Activated CD8-positive, alpha-beta memory T cell treated with anti-CD3 and anti-CD28 coated beads, Interleukin-2, amount 10 ng/mL, durations not matched to agents 7 days and 5 days (primary cell): ENCODE measurements around the gene IGF2R. TPM values are rescaled to one million over a fixed set of nuclear protein-coding genes. Genes with fewer than 3 reads are reported as not detected.

Experiments
- ATAC-seq: fragments of 150-1000 bp; cut with Tn5 transposase; one replicate; pipeline ENCODE4 v1.10.0; 2021; ENCODE audit warnings: moderate library complexity
- CTCF ChIA-PET: fragments of 350-600 bp; sonication (Branson Sonifier 250); formaldehyde crosslinking; loops from one replicate; lab custom pipeline; 2021; ENCODE audit warnings: antibody characterized with exemption; lab: Charles Lee
- DNase-seq: peaks from one replicate; pipeline ENCODE4 v3.0.0-alpha.2; 2020
- H3K27ac Mint-ChIP-seq: one replicate; pipeline ENCODE4 v1.8.0; 2021; ENCODE audit warnings: mild to moderate bottlenecking, mixed read lengths
- H3K27me3 Mint-ChIP-seq: one replicate; pipeline ENCODE4 v1.8.0; 2021; ENCODE audit warnings: mixed read lengths
- H3K36me3 Mint-ChIP-seq: one replicate; pipeline ENCODE4 v1.8.0; 2021; ENCODE audit warnings: mild to moderate bottlenecking, mixed read lengths
- H3K4me1 Mint-ChIP-seq: one replicate; pipeline ENCODE4 v1.8.0; 2021; ENCODE audit warnings: mixed read lengths
- H3K4me3 Mint-ChIP-seq: one replicate; pipeline ENCODE4 v1.8.0; 2021; ENCODE audit warnings: mild to moderate bottlenecking, moderate library complexity, mixed read lengths
- H3K9me3 Mint-ChIP-seq: one replicate; pipeline ENCODE4 v1.8.0; 2022; ENCODE audit warnings: low read depth, mixed read lengths
- total RNA-seq, 2 experiments: library from RNA; stranded (reverse); gene quantifications; one replicate each; pipeline ENCODE4 v1.2.3, GENCODE V29; 2021

Gene IGF2R
- total RNA-seq, 2 experiments from 2014 or later = 74.5 to 83.1 TPM

DNA sequence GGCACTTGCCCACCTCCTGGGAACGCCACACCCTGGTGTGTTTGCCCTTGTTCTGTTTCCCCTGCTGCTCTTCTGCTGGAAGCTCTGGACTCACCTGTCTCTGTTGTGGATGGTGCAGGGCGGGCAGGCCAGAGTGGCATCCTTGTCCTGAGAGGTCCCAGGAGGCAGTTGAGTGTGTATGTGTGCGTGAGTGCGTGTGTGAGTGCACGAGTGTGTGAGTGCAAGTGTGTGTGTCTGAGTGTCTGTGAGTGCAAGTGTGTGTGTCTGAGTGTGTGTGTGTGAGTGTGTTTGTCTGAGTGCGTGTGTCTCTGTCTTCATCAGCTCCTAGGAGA, 12.2 kb downstream of the IGF2R start:
- DNase-seq (no peak), ATAC-seq (no peak)
- Mint-ChIP-seq H3K4me1 (peaks cover 94% of the 10 kb centered on the region), H3K4me3 (peak overlapping the region; percentile 58), H3K9me3 (no peaks in the 10 kb centered on the region), H3K27ac (peak overlapping the region; percentile 86), H3K27me3 (no peaks in the 10 kb centered on the region), H3K36me3 (peaks cover 2% of the 10 kb centered on the region)
- CTCF ChIA-PET = interaction anchor here (1.1 to 5.3 kb wide), 5 partner anchors 8 to 34 kb away, joined by 3 to 32 read pairs (median 5); partner anchors contain the start of gene IGF2R

- no peaks in the 10 kb centered on the region for H3K9me3 Mint-ChIP-seq
- peak overlapping the region; percentile 58 for H3K4me3 Mint-ChIP-seq
- peaks cover 93% of the 10 kb centered on the region for H3K4me1 Mint-ChIP-seq
- CTCF ChIA-PET = interaction anchor here (1.1 to 5.3 kb wide), 7 partner anchors 8 to 34 kb away, joined by 3 to 32 read pairs (median 5); partner anchors contain the start of gene IGF2R
- H3K27ac Mint-ChIP-seq = peak overlapping the region; percentile 86
- peaks cover 2% of the 10 kb centered on the region for H3K36me3 Mint-ChIP-seq
- ATAC-seq (peak; percentile 55), DNase-seq (peak; percentile 75)
- H3K27me3 Mint-ChIP-seq = no peaks in the 10 kb centered on the region
Observed at GRCh38 chr6:159981403-159982245, 12.7 kb downstream of the IGF2R start.

DNA sequence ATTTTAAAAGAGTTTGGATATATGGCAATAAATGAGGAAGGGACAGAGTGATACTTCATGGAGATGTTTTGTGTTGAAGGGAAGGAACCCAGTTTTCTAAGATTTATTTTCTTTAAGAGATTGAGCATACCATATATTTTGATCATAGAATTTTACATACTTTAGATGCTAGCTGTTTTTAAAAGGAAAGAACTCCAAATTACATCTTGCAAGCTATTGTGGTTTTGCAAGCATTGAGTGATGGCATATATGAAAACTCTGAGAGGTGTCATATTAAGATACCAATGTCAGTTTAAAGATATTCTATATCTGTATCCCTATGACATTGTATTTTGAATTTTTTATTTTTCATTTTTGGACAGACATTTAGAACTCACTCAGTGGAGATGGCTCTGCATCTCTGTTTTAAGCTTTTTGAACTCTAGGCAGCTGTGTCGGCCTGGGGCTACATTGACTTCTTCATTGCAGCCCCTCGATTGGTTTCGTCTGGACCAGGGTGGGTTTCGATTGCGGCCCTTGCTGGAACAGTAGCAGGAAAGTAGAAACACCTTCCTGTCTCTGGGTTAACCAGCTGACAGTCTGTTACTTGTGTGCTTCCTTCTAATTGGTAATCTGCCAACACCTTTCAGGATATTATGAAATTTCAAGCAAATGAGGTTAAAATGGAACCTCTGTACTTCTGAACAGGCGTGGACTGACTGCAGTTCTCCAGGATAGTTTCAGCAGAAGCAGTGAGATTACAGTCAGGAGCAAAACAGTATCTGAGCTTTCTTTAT, 14.0 kb downstream of the IGF2R start:
- peak; percentile 8 for ATAC-seq

DNA sequence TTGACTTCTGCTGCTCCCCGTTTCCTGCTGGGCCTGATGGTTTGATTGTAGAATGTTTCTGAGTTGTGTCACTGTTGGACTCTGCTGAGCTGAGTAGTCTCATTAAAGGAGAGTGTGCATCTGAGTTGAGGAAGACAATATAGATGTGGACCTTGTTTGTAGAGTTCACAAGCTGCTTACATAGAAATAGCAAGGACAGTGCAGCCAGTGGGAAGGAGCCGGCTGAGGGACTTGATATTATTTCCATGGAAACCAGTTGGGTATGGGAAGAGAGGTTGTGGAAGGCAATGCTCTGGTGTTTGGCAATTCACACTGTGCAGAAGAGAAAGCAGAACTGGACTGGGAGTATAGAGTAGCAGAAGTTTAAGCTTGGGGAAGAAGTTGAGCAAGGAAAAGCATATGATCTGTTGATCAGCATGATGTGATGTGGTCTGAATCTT, 14.8 kb downstream of the IGF2R start:
- Mint-ChIP-seq H3K27ac (peak overlapping the region; percentile 86), H3K4me1 (peaks cover 83% of the 10 kb centered on the region), H3K36me3 (peaks cover 5% of the 10 kb centered on the region), H3K9me3 (no peaks in the 10 kb centered on the region), H3K27me3 (no peaks in the 10 kb centered on the region), H3K4me3 (peak overlapping the region; percentile 37)
- no peak for DNase-seq
- no peak for ATAC-seq
- CTCF ChIA-PET = interaction anchor here (0.9 to 5.3 kb wide), 4 partner anchors 11 to 31 kb away, joined by 4 to 32 read pairs (median 4); no protein-coding TSS in a partner anchor

More for the DNA sequence above, 14.0 kb downstream of the IGF2R start:
- peak; percentile 67 for DNase-seq
- CTCF ChIA-PET = interaction anchor here (0.9 to 5.3 kb wide), 5 partner anchors 10 to 32 kb away, joined by 3 to 32 read pairs (median 4); no protein-coding TSS in a partner anchor
- H3K36me3 Mint-ChIP-seq = peaks cover 2% of the 10 kb centered on the region
- H3K4me3 Mint-ChIP-seq = peak overlapping the region; percentile 58
- H3K27me3 Mint-ChIP-seq = no peaks in the 10 kb centered on the region
- H3K4me1 Mint-ChIP-seq = peaks cover 86% of the 10 kb centered on the region
- no peaks in the 10 kb centered on the region for H3K9me3 Mint-ChIP-seq
- H3K27ac Mint-ChIP-seq = peak overlapping the region; percentile 86

- CTCF ChIA-PET = interaction anchor here (1.1 to 5.3 kb wide), 2 partner anchors 18 to 31 kb away, joined by 4 to 32 read pairs; no protein-coding TSS in a partner anchor
Observed at GRCh38 chr6:159984268-159984786, 15.4 kb downstream of the IGF2R start.

GRCh38 chr6:159985296-159985945, 16.5 kb downstream of the IGF2R start:
- ATAC-seq (no peak), DNase-seq (no peak)
- H3K9me3 Mint-ChIP-seq = no peaks in the 10 kb centered on the region
- CTCF ChIA-PET = interaction anchor here (2.3 kb wide), 1 partner anchor 30 kb away, joined by 6 read pairs; no protein-coding TSS in a partner anchor
- H3K27me3 Mint-ChIP-seq = no peaks in the 10 kb centered on the region
- H3K36me3 Mint-ChIP-seq = peaks cover 7% of the 10 kb centered on the region
- no peak overlapping the region for H3K4me3 Mint-ChIP-seq
- H3K27ac Mint-ChIP-seq = no peak overlapping the region
- H3K4me1 Mint-ChIP-seq = peaks cover 84% of the 10 kb centered on the region

More at GRCh38 chr6:159984268-159984786, 15.4 kb downstream of the IGF2R start:
- Mint-ChIP-seq H3K4me3 (no peak overlapping the region), H3K4me1 (peaks cover 83% of the 10 kb centered on the region), H3K27ac (peak overlapping the region; percentile 86), H3K27me3 (no peaks in the 10 kb centered on the region), H3K9me3 (no peaks in the 10 kb centered on the region), H3K36me3 (peaks cover 5% of the 10 kb centered on the region)
- DNase-seq (no peak), ATAC-seq (no peak)

GRCh38 chr6:159988983-159989454, 20.1 kb downstream of the IGF2R start:
- peaks cover 33% of the 10 kb centered on the region for H3K36me3 Mint-ChIP-seq
- no peak overlapping the region for H3K4me3 Mint-ChIP-seq
- no peaks in the 10 kb centered on the region for H3K9me3 Mint-ChIP-seq
- DNase-seq (peak; percentile 65), ATAC-seq (peak; percentile 78)
- CTCF ChIA-PET = interaction anchor here (1.2 kb wide), 2 partner anchors 10 to 19 kb away, joined by 3 to 5 read pairs; no protein-coding TSS in a partner anchor
- peak overlapping the region; percentile 72 for H3K27ac Mint-ChIP-seq
- peaks cover 61% of the 10 kb centered on the region for H3K4me1 Mint-ChIP-seq
- no peaks in the 10 kb centered on the region for H3K27me3 Mint-ChIP-seq

DNA sequence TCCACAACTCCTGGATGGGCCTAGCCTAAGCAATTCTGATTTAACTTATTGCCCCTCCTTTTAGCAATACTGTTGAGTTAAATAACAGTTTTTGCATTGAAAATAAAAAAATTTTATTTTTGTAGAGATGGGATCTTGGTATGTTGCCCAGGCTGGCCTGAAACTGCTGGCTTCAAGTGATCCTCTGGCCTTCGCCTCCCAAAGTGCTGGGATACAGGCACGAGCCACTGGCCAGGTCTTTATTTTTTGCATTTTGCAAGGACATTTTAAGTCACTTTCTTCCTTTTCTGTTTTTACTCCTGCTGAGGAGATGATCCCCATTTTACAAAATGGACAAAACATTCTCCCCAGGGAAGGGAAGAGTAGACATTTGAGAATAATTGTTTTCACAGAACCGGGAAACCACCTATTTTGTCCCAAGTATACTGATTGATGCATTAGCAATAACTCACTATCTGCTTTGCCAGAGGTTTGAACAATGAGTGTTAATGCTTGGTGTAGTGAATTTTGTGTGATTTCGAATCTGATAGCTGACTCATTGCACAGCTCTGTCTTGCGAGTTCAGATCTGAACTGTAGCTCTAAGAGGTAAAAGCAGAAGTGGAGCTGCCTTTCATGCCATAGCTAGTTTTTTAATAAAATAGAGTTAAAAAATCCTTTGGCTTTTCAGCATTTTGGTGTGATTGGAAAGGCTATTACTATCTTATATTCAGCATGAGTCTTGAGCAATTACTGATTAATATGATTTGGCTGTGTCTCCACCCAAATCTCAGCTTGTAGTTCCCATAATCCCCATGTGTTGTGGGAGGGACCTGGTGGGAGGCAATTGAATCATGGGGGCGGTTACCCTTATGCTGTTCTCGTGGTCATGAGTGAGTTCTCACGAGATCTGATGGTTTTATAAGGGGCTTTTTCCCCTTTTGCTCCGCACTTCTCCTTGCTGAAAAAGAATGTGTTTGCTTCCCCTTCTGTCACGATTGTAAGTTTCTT, 20.9 kb downstream of the IGF2R start:
- Mint-ChIP-seq H3K9me3 (peaks cover 5% of the 10 kb centered on the region), H3K27ac (peak overlapping the region; percentile 72), H3K4me1 (peaks cover 62% of the 10 kb centered on the region)

GRCh38 chr6:159992366-159992765, 23.5 kb downstream of the IGF2R start:
- Mint-ChIP-seq H3K27ac (no peak overlapping the region), H3K4me3 (no peak overlapping the region), H3K4me1 (peaks cover 54% of the 10 kb centered on the region), H3K36me3 (peaks cover 59% of the 10 kb centered on the region), H3K27me3 (no peaks in the 10 kb centered on the region), H3K9me3 (peaks cover 8% of the 10 kb centered on the region)
- DNase-seq (no peak), ATAC-seq (no peak)
- CTCF ChIA-PET = no interaction called here

More for the DNA sequence above, 20.9 kb downstream of the IGF2R start:
- Mint-ChIP-seq H3K36me3 (peaks cover 41% of the 10 kb centered on the region), H3K27me3 (no peaks in the 10 kb centered on the region), H3K4me3 (no peak overlapping the region)
- CTCF ChIA-PET = interaction anchor here (1.2 to 1.5 kb wide), 3 partner anchors 9 to 20 kb away, joined by 3 to 6 read pairs (median 5); no protein-coding TSS in a partner anchor
- ATAC-seq (peak; percentile 62), DNase-seq (no peak)

- Mint-ChIP-seq H3K4me1 (peaks cover 39% of the 10 kb centered on the region), H3K4me3 (no peak overlapping the region), H3K27ac (no peak overlapping the region), H3K36me3 (peaks cover 80% of the 10 kb centered on the region), H3K9me3 (peaks cover 11% of the 10 kb centered on the region), H3K27me3 (no peaks in the 10 kb centered on the region)
- DNase-seq = no peak
- ATAC-seq = no peak
- CTCF ChIA-PET = no interaction called here
Observed at GRCh38 chr6:159995405-159995804, 26.5 kb downstream of the IGF2R start.

GRCh38 chr6:159996087-159996622, 27.3 kb downstream of the IGF2R start:
- ATAC-seq (no peak), DNase-seq (no peak)
- Mint-ChIP-seq H3K9me3 (peaks cover 11% of the 10 kb centered on the region), H3K4me1 (peaks cover 39% of the 10 kb centered on the region), H3K27ac (no peak overlapping the region), H3K36me3 (peaks cover 83% of the 10 kb centered on the region), H3K27me3 (no peaks in the 10 kb centered on the region), H3K4me3 (no peak overlapping the region)
- CTCF ChIA-PET = no interaction called here
